NCI-H82 (cell line): ENCODE data around the gene GRB14.
"Not testable (repeated sequence)": the region's sequence is repeated elsewhere in the genome, so short reads cannot be mapped to it uniquely, and the experiment has no call there.

Experiments used
- DNase-seq: peaks from one replicate; lab custom pipeline; 2025; lab: John Stamatoyannopoulos, UW

Gene GRB14

GRCh38 chr2:164558450-164558849 is 62.8 kb downstream of the GRB14 start:
- no peak for DNase-seq

GRCh38 chr2:164554487-164554886 is 66.8 kb downstream of the GRB14 start:
- no peak for DNase-seq

GRCh38 chr2:164551519-164551918 is 69.8 kb downstream of the GRB14 start:
- DNase-seq, result no peak

GRCh38 chr2:164549705-164550104 is 71.6 kb downstream of the GRB14 start:
- not testable (repeated sequence) for DNase-seq

- no peak for DNase-seq
These were observed 75.8 kb downstream of the GRB14 start for GRCh38 chr2:164545484-164545883.

GRCh38 chr2:164542581-164543021 is 78.7 kb downstream of the GRB14 start:
- peak; percentile 25 for DNase-seq

GRCh38 chr2:164538240-164538866 is 82.9 kb downstream of the GRB14 start:
- peak; percentile 81 for DNase-seq

GRCh38 chr2:164535280-164536025 is 85.8 kb downstream of the GRB14 start:
- DNase-seq, result no peak

- DNase-seq, result no peak
These were observed 90.8 kb downstream of the GRB14 start for GRCh38 chr2:164530464-164530863.

- no peak for DNase-seq
These were observed 97.6 kb downstream of the GRB14 start for GRCh38 chr2:164523726-164524125.

- no peak for DNase-seq
These were observed 98.3 kb downstream of the GRB14 start for GRCh38 chr2:164523009-164523408.

- no peak for DNase-seq
These were observed 98.7 kb downstream of the GRB14 start for GRCh38 chr2:164522561-164522981.

GRCh38 chr2:164515734-164516133 is 105.5 kb downstream of the GRB14 start:
- DNase-seq, result no peak

GRCh38 chr2:164515030-164515429 is 106.3 kb downstream of the GRB14 start:
- no peak for DNase-seq

GRCh38 chr2:164514491-164514890 is 106.8 kb downstream of the GRB14 start:
- DNase-seq, result no peak

GRCh38 chr2:164512871-164513270 is 108.4 kb downstream of the GRB14 start:
- DNase-seq, result no peak

GRCh38 chr2:164511738-164512137 is 109.5 kb downstream of the GRB14 start:
- DNase-seq, result no peak

GRCh38 chr2:164510895-164511294 is 110.4 kb downstream of the GRB14 start:
- DNase-seq, result no peak

- DNase-seq, result no peak
These were observed 112.0 kb downstream of the GRB14 start for GRCh38 chr2:164509137-164509877.

- DNase-seq, result peak; percentile 51
These were observed 117.0 kb downstream of the GRB14 start for GRCh38 chr2:164504253-164504652.

GRCh38 chr2:164498836-164499235 is 122.4 kb downstream of the GRB14 start:
- DNase-seq, result peak; percentile 41

GRCh38 chr2:164496881-164497280 is 124.4 kb downstream of the GRB14 start:
- no peak for DNase-seq

GRCh38 chr2:164496421-164496820 is 124.9 kb downstream of the GRB14 start:
- DNase-seq, result no peak
